ENCODE measurements around the gene MPDZ. TPM values are rescaled to one million over a fixed set of nuclear protein-coding genes. Genes with fewer than 3 reads are reported as not detected.

The MPDZ gene
- total RNA-seq, result 26.9 and 28.0 TPM in 2 replicates

GRCh38 chr9:13279284-13280141, at the start of gene MPDZ:
TSS of gene MPDZ (minus strand) at chr9:13279692. CDS start at chr9:13250315, 29,377 bp downstream.

